Measurements from ENCODE around the gene ARFRP1.
A peak's percentile ranks its signal among the peaks of the same experiment; 100 is the strongest.

The ARFRP1 gene

GRCh38 chr20:63703976-63704748 is 3.6 kb downstream of the ARFRP1 start:
- Histone ChIP-seq H3K9ac (ENCODE audit: low read length) (no peak overlapping the region), H3K4me3 (ENCODE audit: low read length) (no peak overlapping the region), H3K36me3 (ENCODE audit: control insufficient read depth, insufficient read depth, low read length, severe bottlenecking) (peaks cover 28% of the 10 kb centered on the region), H3K27me3 (replicated peaks; ENCODE audit: control insufficient read depth, insufficient read depth, low read length) (no peaks in the 10 kb centered on the region), H3K9me3 (ENCODE audit: control insufficient read depth, low read length) (no peaks in the 10 kb centered on the region), H3K4me1 (ENCODE audit: control insufficient read depth, insufficient read depth, low read length) (peaks cover 25% of the 10 kb centered on the region)
- no peak for DNase-seq (ENCODE audit: low read depth)

GRCh38 chr20:63703471-63703975 is 4.3 kb downstream of the ARFRP1 start:
- peaks cover 25% of the 10 kb centered on the region for H3K4me1 ChIP-seq (ENCODE audit: control insufficient read depth, insufficient read depth, low read length)
- DNase-seq (ENCODE audit: low read depth): no peak
- no peak overlapping the region for H3K4me3 ChIP-seq (ENCODE audit: low read length)
- H3K36me3 ChIP-seq (ENCODE audit: control insufficient read depth, insufficient read depth, low read length, severe bottlenecking): peaks cover 25% of the 10 kb centered on the region
- no peaks in the 10 kb centered on the region for H3K27me3 ChIP-seq (replicated peaks; ENCODE audit: control insufficient read depth, insufficient read depth, low read length)
- H3K9me3 ChIP-seq (ENCODE audit: control insufficient read depth, low read length): no peaks in the 10 kb centered on the region
- H3K9ac ChIP-seq (ENCODE audit: low read length): no peak overlapping the region

GRCh38 chr20:63702751-63703470 is 4.9 kb downstream of the ARFRP1 start:
- H3K36me3 ChIP-seq (ENCODE audit: control insufficient read depth, insufficient read depth, low read length, severe bottlenecking): peaks cover 25% of the 10 kb centered on the region
- DNase-seq (ENCODE audit: low read depth): no peak

GRCh38 chr20:63702036-63702665 is 5.6 kb downstream of the ARFRP1 start:
- Histone ChIP-seq H3K36me3 (ENCODE audit: control insufficient read depth, insufficient read depth, low read length, severe bottlenecking) (peaks cover 25% of the 10 kb centered on the region), H3K4me1 (ENCODE audit: control insufficient read depth, insufficient read depth, low read length) (peaks cover 38% of the 10 kb centered on the region), H3K9me3 (ENCODE audit: control insufficient read depth, low read length) (no peaks in the 10 kb centered on the region), H3K4me3 (ENCODE audit: low read length) (no peak overlapping the region), H3K9ac (ENCODE audit: low read length) (no peak overlapping the region), H3K27me3 (replicated peaks; ENCODE audit: control insufficient read depth, insufficient read depth, low read length) (no peaks in the 10 kb centered on the region)
- DNase-seq (ENCODE audit: low read depth): no peak

More at GRCh38 chr20:63702751-63703470, 4.9 kb downstream of the ARFRP1 start:
- Histone ChIP-seq H3K9ac (ENCODE audit: low read length) (no peak overlapping the region), H3K27me3 (replicated peaks; ENCODE audit: control insufficient read depth, insufficient read depth, low read length) (no peaks in the 10 kb centered on the region), H3K4me1 (ENCODE audit: control insufficient read depth, insufficient read depth, low read length) (peaks cover 30% of the 10 kb centered on the region), H3K9me3 (ENCODE audit: control insufficient read depth, low read length) (no peaks in the 10 kb centered on the region), H3K4me3 (ENCODE audit: low read length) (no peak overlapping the region)

GRCh38 chr20:63701329-63702035 is 6.3 kb downstream of the ARFRP1 start:
- Histone ChIP-seq H3K4me1 (ENCODE audit: control insufficient read depth, insufficient read depth, low read length) (peaks cover 41% of the 10 kb centered on the region), H3K27me3 (replicated peaks; ENCODE audit: control insufficient read depth, insufficient read depth, low read length) (no peaks in the 10 kb centered on the region), H3K9ac (ENCODE audit: low read length) (no peak overlapping the region), H3K4me3 (ENCODE audit: low read length) (no peak overlapping the region), H3K36me3 (ENCODE audit: control insufficient read depth, insufficient read depth, low read length, severe bottlenecking) (peaks cover 25% of the 10 kb centered on the region), H3K9me3 (ENCODE audit: control insufficient read depth, low read length) (no peaks in the 10 kb centered on the region)
- no peak for DNase-seq (ENCODE audit: low read depth)

- H3K4me3 ChIP-seq (ENCODE audit: low read length): no peak overlapping the region
- H3K9me3 ChIP-seq (ENCODE audit: control insufficient read depth, low read length): no peaks in the 10 kb centered on the region
- no peak for DNase-seq (ENCODE audit: low read depth)
- H3K27me3 ChIP-seq (replicated peaks; ENCODE audit: control insufficient read depth, insufficient read depth, low read length): no peaks in the 10 kb centered on the region
- peaks cover 25% of the 10 kb centered on the region for H3K36me3 ChIP-seq (ENCODE audit: control insufficient read depth, insufficient read depth, low read length, severe bottlenecking)
- no peak overlapping the region for H3K9ac ChIP-seq (ENCODE audit: low read length)
- H3K4me1 ChIP-seq (ENCODE audit: control insufficient read depth, insufficient read depth, low read length): peaks cover 36% of the 10 kb centered on the region
Observed at GRCh38 chr20:63701051-63701328, 6.8 kb downstream of the ARFRP1 start.

GRCh38 chr20:63700199-63701050 is 7.4 kb downstream of the ARFRP1 start:
- H3K4me1 ChIP-seq (ENCODE audit: control insufficient read depth, insufficient read depth, low read length): peaks cover 38% of the 10 kb centered on the region
- no peak overlapping the region for H3K4me3 ChIP-seq (ENCODE audit: low read length)
- H3K9me3 ChIP-seq (ENCODE audit: control insufficient read depth, low read length): no peaks in the 10 kb centered on the region
- H3K36me3 ChIP-seq (ENCODE audit: control insufficient read depth, insufficient read depth, low read length, severe bottlenecking): peaks cover 20% of the 10 kb centered on the region
- no peaks in the 10 kb centered on the region for H3K27me3 ChIP-seq (replicated peaks; ENCODE audit: control insufficient read depth, insufficient read depth, low read length)
- no peak for DNase-seq (ENCODE audit: low read depth)
- no peak overlapping the region for H3K9ac ChIP-seq (ENCODE audit: low read length)

GRCh38 chr20:63699466-63700198 is 8.1 kb downstream of the ARFRP1 start:
- no peaks in the 10 kb centered on the region for H3K9me3 ChIP-seq (ENCODE audit: control insufficient read depth, low read length)
- DNase-seq (ENCODE audit: low read depth): no peak
- peak overlapping the region; percentile 83 for H3K9ac ChIP-seq (ENCODE audit: low read length)
- no peak overlapping the region for H3K4me3 ChIP-seq (ENCODE audit: low read length)
- H3K4me1 ChIP-seq (ENCODE audit: control insufficient read depth, insufficient read depth, low read length): peaks cover 39% of the 10 kb centered on the region
- no peaks in the 10 kb centered on the region for H3K27me3 ChIP-seq (replicated peaks; ENCODE audit: control insufficient read depth, insufficient read depth, low read length)
- H3K36me3 ChIP-seq (ENCODE audit: control insufficient read depth, insufficient read depth, low read length, severe bottlenecking): peaks cover 12% of the 10 kb centered on the region

GRCh38 chr20:63698739-63699465 is 8.9 kb downstream of the ARFRP1 start:
- peak; percentile 81 for DNase-seq (ENCODE audit: low read depth)
- Histone ChIP-seq H3K9me3 (ENCODE audit: control insufficient read depth, low read length) (no peaks in the 10 kb centered on the region), H3K9ac (ENCODE audit: low read length) (peak overlapping the region; percentile 83), H3K27me3 (replicated peaks; ENCODE audit: control insufficient read depth, insufficient read depth, low read length) (no peaks in the 10 kb centered on the region), H3K4me1 (ENCODE audit: control insufficient read depth, insufficient read depth, low read length) (peaks cover 39% of the 10 kb centered on the region), H3K36me3 (ENCODE audit: control insufficient read depth, insufficient read depth, low read length, severe bottlenecking) (peaks cover 5% of the 10 kb centered on the region), H3K4me3 (ENCODE audit: low read length) (no peak overlapping the region)
